Transverse colon (tissue), 4 donors: ENCODE measurements around the gene RBM19.

Experiments used
- EP300 ChIP-seq: sonication (generic); formaldehyde crosslinking; IDR thresholded peaks from one replicate; pipeline ENCODE4 v1.6.1; 2017; ENCODE audit warnings: antibody characterized with exemption, low read depth
- POLR2A ChIP-seq: fragments of 450-650 bp; IDR thresholded peaks from one replicate; pipeline ENCODE4 v1.6.1; 2016; ENCODE audit warnings: antibody characterized with exemption, mild to moderate bottlenecking, moderate library complexity
- POLR2AphosphoS5 ChIP-seq, 3 donors: sonication (generic); formaldehyde crosslinking; IDR thresholded peaks; one replicate each; pipeline ENCODE4 v1.6.1; 2016; ENCODE audit warnings: antibody characterized with exemption in 3 of 3
- TF ChIP-seq, protein P1 (sequence below), 5 experiments: fragments of 200-600 bp in 3 of 5; fragments of 450-650 bp in 2 of 5; sonication (generic) in 3 of 5; IDR thresholded peaks; 1 replicate in 2 of 5; 2 replicates in 3 of 5; pipeline ENCODE4 v1.5.1; 2016 to 2017; ENCODE audit warnings: antibody characterized with exemption in 5 of 5, inconsistent platforms in 3 of 5, mild to moderate bottlenecking in 2 of 5, moderate library complexity in 1 of 5

DNA sequence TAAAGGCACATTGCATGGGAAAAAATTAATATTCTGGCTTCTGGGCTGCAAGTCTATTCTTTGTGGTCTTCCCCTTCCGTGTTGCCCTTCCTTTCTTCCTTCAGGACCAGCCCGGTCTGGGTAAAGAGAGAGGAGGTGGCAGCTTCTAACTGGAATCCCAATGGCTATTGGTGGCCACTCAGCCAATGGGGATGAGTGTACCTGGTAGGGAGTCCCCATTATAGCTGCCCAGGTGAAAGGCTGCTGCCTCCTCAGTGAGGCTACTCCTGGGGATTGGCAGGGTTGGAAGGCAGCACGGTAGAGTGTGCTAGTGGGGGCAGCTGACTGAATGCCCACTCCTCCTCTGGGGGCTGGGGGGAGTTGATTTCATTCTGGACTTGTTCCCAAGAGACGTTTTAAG lies 112.6 kb downstream of the RBM19 start:
- TF ChIP-seq, protein P1, sequence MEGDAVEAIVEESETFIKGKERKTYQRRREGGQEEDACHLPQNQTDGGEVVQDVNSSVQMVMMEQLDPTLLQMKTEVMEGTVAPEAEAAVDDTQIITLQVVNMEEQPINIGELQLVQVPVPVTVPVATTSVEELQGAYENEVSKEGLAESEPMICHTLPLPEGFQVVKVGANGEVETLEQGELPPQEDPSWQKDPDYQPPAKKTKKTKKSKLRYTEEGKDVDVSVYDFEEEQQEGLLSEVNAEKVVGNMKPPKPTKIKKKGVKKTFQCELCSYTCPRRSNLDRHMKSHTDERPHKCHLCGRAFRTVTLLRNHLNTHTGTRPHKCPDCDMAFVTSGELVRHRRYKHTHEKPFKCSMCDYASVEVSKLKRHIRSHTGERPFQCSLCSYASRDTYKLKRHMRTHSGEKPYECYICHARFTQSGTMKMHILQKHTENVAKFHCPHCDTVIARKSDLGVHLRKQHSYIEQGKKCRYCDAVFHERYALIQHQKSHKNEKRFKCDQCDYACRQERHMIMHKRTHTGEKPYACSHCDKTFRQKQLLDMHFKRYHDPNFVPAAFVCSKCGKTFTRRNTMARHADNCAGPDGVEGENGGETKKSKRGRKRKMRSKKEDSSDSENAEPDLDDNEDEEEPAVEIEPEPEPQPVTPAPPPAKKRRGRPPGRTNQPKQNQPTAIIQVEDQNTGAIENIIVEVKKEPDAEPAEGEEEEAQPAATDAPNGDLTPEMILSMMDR (IDR thresholded peaks at IDR 0.05): no peak
- no peak for TF ChIP-seq POLR2AphosphoS5 (IDR thresholded peaks at IDR 0.05)
- TF ChIP-seq EP300: no peak
- no peak for TF ChIP-seq POLR2A
